Purkinje cell (primary cell): ENCODE measurements around the gene SLC2A8. TPM values are rescaled to one million over a fixed set of nuclear protein-coding genes. Genes with fewer than 3 reads are reported as not detected.

Experiments used
- polyA plus RNA-seq: library from polyadenylated mRNA; unstranded; fragments of >200 nt; fragmentation: Nextera tagmentation; gene quantifications from 2 replicates; pipeline ENCODE4 v1.2.1, GENCODE V29; 2014

The SLC2A8 gene
- 21.9 and 31.2 TPM in 2 replicates for polyA plus RNA-seq

GRCh38 chr9:127396808-127397645 lies at the start of gene SLC2A8:
SLC2A8 (plus strand) TSS chr9:127397169; CDS start chr9:127397231, 62 bp downstream.

GRCh38 chr9:127423934-127424675 lies 27.1 kb downstream of the SLC2A8 start, which contains the start of gene ZNF79:
ZNF79 (plus strand) TSS chr9:127424382; CDS start chr9:127424788, 406 bp downstream.

GRCh38 chr9:127450830-127451607 lies 54.0 kb downstream of the SLC2A8 start, which contains the start of the genes LRSAM1 and RPL12:
LRSAM1 (plus strand) TSS chr9:127451510; CDS start chr9:127454528, 3,018 bp downstream.
RPL12 (minus strand) TSS chr9:127451406; CDS start chr9:127451317, 89 bp downstream.

Other genes with a start within 250 kb of the SLC2A8 start
- gene GARNL3, start 132.4 kb upstream of the SLC2A8 start, polyA plus RNA-seq: 150 and 157 TPM in 2 replicates
- gene ZNF79, start 27.2 kb downstream of the SLC2A8 start, polyA plus RNA-seq: 0.50 and 2.4 TPM in 2 replicates
- gene RPL12, start 54.2 kb downstream of the SLC2A8 start, polyA plus RNA-seq: 228 and 230 TPM in 2 replicates
- gene LRSAM1, start 54.3 kb downstream of the SLC2A8 start, polyA plus RNA-seq: 2.0 and 3.2 TPM in 2 replicates
- 125 and 169 TPM in 2 replicates for gene STXBP1, start 215.1 kb downstream of the SLC2A8 start, polyA plus RNA-seq